Stimulated activated CD8-positive, alpha-beta memory T cell treated with anti-CD3 and anti-CD28 coated beads, Interleukin-7, amount 100 ng/mL, for 24 hours (primary cell): ENCODE results near the gene TENM3.

ENCODE experiments used
- DNase-seq: peaks from one replicate; pipeline ENCODE4 v3.0.0-alpha.2; 2020; ENCODE audit warnings: low read depth

Gene TENM3

GRCh38 chr4:182695842-182696241 is 452.6 kb downstream of the TENM3 start:
- DNase-seq = no peak

- DNase-seq = no peak
Measured at GRCh38 chr4:182697094-182697493, 453.9 kb downstream of the TENM3 start.

DNA sequence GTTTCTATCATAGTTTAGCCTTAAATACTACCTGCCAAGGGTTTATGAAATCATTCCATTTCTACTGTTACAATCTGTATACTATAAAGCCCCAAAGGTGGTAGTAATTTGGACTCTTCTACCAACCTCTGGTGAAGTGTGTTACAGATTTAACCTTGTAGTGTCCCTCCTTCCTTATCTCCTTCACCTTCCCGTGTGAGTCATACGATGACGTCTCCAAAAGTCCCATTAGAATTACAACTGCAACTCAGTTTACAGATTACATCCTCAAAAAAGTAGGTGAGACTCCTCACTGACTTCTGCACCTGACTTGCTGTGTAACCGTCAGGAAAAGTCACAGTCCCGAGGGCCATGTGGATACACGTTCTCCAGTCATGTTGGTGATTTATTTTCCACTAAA is 455.0 kb downstream of the TENM3 start:
- no peak for DNase-seq

GRCh38 chr4:182699201-182699600 is 456.0 kb downstream of the TENM3 start:
- no peak for DNase-seq

- no peak for DNase-seq
Measured at GRCh38 chr4:182699795-182700194, 456.6 kb downstream of the TENM3 start.

GRCh38 chr4:182700362-182701160 is 457.4 kb downstream of the TENM3 start:
- DNase-seq = no peak

DNA sequence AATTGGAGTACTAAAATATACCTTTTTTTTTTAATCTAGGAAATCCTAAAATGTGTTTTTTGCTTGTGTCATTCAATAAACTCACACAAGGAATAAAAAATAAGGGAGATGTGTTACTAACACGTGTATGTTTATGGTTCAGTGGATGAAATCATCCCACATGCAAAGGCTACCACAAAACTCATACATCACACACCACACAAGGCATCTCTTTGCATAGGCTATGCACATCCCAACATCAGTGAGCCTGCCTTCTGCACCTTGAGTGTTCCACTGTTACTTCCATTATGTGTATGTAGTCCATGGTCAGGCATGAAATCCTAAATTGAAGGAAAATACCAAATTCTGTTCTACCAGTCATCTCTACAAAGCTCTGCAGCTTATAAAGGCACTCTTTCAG is 460.9 kb downstream of the TENM3 start:
- DNase-seq = no peak

GRCh38 chr4:182704948-182705347 is 461.7 kb downstream of the TENM3 start:
- DNase-seq = no peak

- DNase-seq = no peak
Measured at GRCh38 chr4:182705389-182705788, 462.2 kb downstream of the TENM3 start.

GRCh38 chr4:182711211-182711610 is 468.0 kb downstream of the TENM3 start:
- no peak for DNase-seq

DNA sequence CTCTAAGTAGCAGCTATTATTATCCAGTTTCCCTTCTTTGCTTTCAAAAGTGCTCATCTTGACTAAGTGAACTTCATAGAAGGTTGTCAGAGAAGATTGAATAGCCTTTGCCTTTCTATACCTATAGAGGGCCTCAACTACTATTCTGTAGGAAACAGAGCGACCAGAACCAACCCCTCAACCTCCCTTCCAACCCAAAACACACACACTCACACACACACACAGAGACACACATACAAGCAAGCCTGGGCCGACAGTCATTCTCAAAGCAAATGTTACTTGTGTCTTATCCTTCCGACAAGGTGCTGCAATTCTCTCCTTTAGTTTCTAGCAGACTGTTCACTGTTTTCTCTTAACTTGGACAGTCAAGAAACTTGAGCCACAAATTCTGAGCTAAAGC is 472.3 kb downstream of the TENM3 start:
- no peak for DNase-seq

DNA sequence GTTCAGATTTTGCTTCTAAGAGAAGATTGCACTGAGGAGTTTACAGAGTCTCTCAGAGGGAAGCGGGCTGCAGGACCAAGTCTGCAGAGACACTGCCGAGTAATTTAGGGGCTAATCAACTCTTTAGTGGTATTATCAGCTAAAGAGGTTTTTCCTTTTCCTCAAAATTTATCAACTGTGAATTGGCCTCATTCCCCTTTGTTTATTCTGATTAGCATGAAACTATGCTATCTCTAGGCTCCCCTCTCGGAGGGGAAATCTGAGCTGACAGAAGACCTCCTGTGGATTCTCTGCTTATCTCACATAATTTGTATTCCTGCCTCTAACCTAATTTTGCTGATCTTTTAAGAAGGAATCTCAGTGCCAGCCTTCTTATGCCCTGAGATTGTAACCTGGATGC is 473.0 kb downstream of the TENM3 start:
- DNase-seq = no peak

- no peak for DNase-seq
Measured at GRCh38 chr4:182717788-182718583, 474.8 kb downstream of the TENM3 start.

DNA sequence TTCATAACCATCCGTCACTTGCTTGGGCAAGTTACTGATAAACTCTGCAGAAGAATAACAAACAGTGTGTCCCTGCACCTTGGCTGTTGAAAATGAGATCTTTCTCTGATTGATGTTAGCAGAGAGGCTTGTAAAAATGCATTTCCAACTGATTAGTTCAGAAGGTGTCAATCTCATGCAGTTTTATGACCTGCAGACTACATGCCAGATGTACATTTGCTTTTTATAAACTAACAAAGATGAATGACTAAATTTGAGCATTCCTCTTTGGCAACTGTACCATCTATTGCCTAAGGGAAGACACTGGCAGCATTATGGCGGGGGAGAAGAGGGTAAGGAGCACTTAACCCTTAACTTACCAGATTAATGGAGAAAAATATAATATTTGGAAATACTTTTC is 481.2 kb downstream of the TENM3 start:
- DNase-seq = no peak

GRCh38 chr4:182729516-182729915 is 486.3 kb downstream of the TENM3 start:
- no peak for DNase-seq

DNA sequence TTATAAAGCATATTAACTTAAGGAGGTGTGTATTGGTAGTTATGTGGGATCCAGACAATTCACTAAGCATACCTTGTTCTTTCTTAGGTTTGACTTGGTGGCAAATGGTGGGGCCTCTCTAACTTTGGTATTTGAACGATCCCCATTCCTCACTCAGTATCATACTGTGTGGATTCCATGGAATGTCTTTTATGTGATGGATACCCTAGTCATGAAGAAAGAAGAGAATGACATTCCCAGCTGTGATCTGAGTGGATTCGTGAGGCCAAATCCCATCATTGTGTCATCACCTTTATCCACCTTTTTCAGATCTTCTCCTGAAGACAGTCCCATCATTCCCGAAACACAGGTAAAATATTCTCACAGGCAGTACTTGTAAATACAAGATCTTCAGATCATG is 487.6 kb downstream of the TENM3 start:
- no peak for DNase-seq

DNA sequence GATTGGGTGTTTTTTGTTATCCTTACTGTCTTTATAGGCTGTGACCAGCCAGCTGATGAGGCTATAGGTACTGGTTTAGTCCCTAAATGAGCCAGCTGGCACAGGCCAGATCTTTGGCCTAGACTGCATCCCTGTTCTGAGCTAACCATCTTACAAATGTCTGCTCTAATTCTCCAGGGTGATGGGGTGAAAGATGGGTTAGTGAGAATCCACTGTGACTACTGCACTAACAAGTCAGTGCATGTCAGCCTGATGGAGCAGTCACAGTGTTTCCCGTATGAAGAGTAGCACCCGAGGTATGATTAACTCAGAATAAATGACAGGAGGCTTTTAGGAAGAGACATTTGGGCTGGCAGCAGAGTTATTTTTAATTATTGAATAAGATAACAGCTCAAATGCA is 493.0 kb downstream of the TENM3 start:
- no peak for DNase-seq

- DNase-seq = no peak
Measured at GRCh38 chr4:182738283-182739047, 495.3 kb downstream of the TENM3 start.

DNA sequence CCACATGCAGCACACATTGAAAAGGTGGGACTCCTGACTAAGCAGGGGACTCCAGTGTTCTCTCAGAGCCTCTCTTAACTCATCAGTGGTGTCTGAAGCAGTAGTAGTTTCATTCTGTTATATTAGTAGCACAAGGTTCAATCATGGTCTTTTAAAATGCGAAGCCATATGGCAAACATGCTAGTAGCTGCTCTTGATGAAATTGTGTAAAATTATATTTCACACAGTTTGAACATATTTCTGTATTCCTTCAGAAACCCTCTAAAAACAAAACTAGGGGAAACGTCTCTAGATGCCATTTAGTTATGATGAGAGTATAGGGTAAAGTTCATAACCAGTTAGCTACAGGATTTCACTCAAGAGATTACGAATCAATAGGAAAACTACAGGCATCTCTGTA is 497.1 kb downstream of the TENM3 start:
- no peak for DNase-seq

- DNase-seq = no peak
Measured at GRCh38 chr4:182741054-182741453, 497.9 kb downstream of the TENM3 start.

DNA sequence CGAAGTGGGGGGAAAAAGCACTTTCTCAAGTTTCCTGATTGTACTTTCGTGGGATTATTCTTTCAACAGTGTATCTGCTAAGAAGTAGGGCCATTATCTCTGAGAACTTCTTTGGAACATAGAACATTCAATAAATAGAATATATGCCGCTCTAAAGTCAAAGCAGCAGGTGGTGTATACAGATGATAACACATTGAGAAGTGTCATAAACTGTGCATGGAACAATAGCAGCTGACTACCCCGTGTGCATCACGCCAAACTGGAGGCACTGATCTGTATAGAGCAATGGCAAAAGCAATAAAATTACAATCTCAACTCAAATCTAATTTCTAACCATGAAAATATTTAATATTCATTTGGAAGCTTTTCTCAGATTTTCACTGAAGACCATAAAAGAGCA is 498.7 kb downstream of the TENM3 start:
- no peak for DNase-seq

- no peak for DNase-seq
Measured at GRCh38 chr4:182743815-182744214, 500.6 kb downstream of the TENM3 start.

DNA sequence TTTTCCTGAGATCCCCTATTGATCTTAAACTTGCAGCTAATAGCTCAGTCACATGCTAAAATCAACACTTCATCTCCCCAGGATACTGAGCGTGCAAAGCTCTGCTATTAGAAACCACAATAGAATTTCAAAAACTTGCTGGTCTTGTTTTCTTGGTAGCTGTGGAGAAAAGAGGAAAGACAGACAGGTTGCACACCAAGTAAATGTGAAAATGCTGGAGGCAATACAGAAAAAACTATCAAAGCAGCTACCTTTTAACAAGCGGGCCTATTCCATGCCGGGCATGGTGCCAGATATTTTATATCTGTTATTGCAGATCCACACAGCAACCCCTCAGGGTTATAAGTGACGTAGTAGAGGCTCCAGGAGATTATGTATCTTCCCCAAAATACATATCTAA is 502.0 kb downstream of the TENM3 start:
- DNase-seq = no peak
